ENCODE results near the gene CDIP1. TPM values are rescaled to one million over a fixed set of nuclear protein-coding genes. Genes with fewer than 3 reads are reported as not detected.

Gene CDIP1
- total and polyA plus RNA-seq, 10 of the 15 experiments (the other 5 are each of a cell fraction or from before 2014, with no cell fraction given): 6.1 to 32.4 (median 13.6) TPM

- RAD21 ChIA-PET (ENCODE audit: unreplicated experiment): interaction anchor here (0.7 kb wide), 1 partner anchor 139 kb away, joined by 4 read pairs; no protein-coding TSS in a partner anchor
- no peak for FAIRE-seq
- DNase-seq (ENCODE audit: low read depth, low spot score): no peak
- Histone ChIP-seq H4K20me1 (ENCODE audit: control insufficient read depth, insufficient read depth) (no peaks in the 10 kb centered on the region), H3K27ac (ENCODE audit: control insufficient read depth, insufficient read depth) (no peak overlapping the region), H3K79me2 (ENCODE audit: control insufficient read depth, insufficient read depth, low read length) (no peaks in the 10 kb centered on the region), H3K4me2 (ENCODE audit: control insufficient read depth, insufficient read depth) (no peak overlapping the region), H3K4me1 (ENCODE audit: control insufficient read depth, insufficient read depth, low read length) (no peaks in the 10 kb centered on the region), H3K4me3 (no peak overlapping the region), H2AFZ (ENCODE audit: control insufficient read depth, low read depth, low read length) (no peak overlapping the region), H3K9me3 (replicated peaks; ENCODE audit: control insufficient read depth, insufficient read depth, low read length) (peaks cover 8% of the 10 kb centered on the region; the same call in 2 of the 3 replicates), H3K27me3 (replicated peaks in 1 of 2; ENCODE audit: control insufficient read depth in 2 of 2, insufficient read depth in 2 of 2, low read length in 1 of 2) (no peaks in the 10 kb centered on the region; a peak in 1 of 4 replicates), H3K9ac (ENCODE audit: control insufficient read depth, insufficient read depth, low read length) (no peak overlapping the region), H3K36me3 (ENCODE audit: control insufficient read depth in 2 of 2, insufficient read depth in 2 of 2, low read length in 1 of 2) (no peaks in the 10 kb centered on the region)
- WGBS (ENCODE audit: insufficient coverage, insufficient replicate concordance, low lambda C conversion rate, missing lambda C conversion rate): 56% methylated on average over 4 of the region's 4 CpGs
- no peak for TF ChIP-seq ZBTB33 (IDR thresholded peaks at IDR 0.05)
- no peak for TF ChIP-seq RELB (IDR thresholded peaks at IDR 0.05; ENCODE audit: low read depth)
- no TSS peak for BruUV-seq (replicated peaks)
- intact Hi-C loops (cut with micrococcal nuclease; ENCODE audit: unreplicated experiment) (loop anchor here (2.0 kb wide), 1 partner anchor 77 kb away; no protein-coding TSS in a partner anchor), in situ Hi-C loops (cut with MboI) (no loop called here)
- ATAC-seq: no peak
- POLR2A ChIA-PET: no interaction called here
- SMC1A ChIA-PET (ENCODE audit: uncharacterized antibody, unreplicated experiment): no interaction called here
- CTCF ChIA-PET: no interaction called here
These were observed 45.3 kb upstream of the CDIP1 start for GRCh38 chr16:4583906-4584305.

- Histone ChIP-seq H3K79me2 (ENCODE audit: control insufficient read depth, insufficient read depth, low read length) (no peaks in the 10 kb centered on the region), H2AFZ (ENCODE audit: control insufficient read depth, low read depth, low read length) (no peak overlapping the region), H3K9me3 (replicated peaks; ENCODE audit: control insufficient read depth, insufficient read depth, low read length) (no peaks in the 10 kb centered on the region), H4K20me1 (ENCODE audit: control insufficient read depth, insufficient read depth) (no peaks in the 10 kb centered on the region), H3K4me3 (no peak overlapping the region), H3K27me3 (replicated peaks in 1 of 2; ENCODE audit: control insufficient read depth in 2 of 2, insufficient read depth in 2 of 2, low read length in 1 of 2) (no peaks in the 10 kb centered on the region), H3K27ac (ENCODE audit: control insufficient read depth, insufficient read depth) (no peak overlapping the region), H3K4me2 (ENCODE audit: control insufficient read depth, insufficient read depth) (no peak overlapping the region), H3K36me3 (ENCODE audit: control insufficient read depth in 2 of 2, insufficient read depth in 2 of 2, low read length in 1 of 2) (no peaks in the 10 kb centered on the region), H3K9ac (ENCODE audit: control insufficient read depth, insufficient read depth, low read length) (no peak overlapping the region), H3K4me1 (ENCODE audit: control insufficient read depth, insufficient read depth, low read length) (no peaks in the 10 kb centered on the region)
- ChIA-PET SMC1A (ENCODE audit: uncharacterized antibody, unreplicated experiment) (no interaction called here), CTCF (no interaction called here), RAD21 (ENCODE audit: unreplicated experiment) (no interaction called here), POLR2A (no interaction called here)
- in situ Hi-C loops (cut with MboI): no loop called here
- no TSS peak for BruUV-seq (replicated peaks)
- DNase-seq (ENCODE audit: low read depth, low spot score) (no peak), ATAC-seq (no peak), FAIRE-seq (no peak)
- WGBS (ENCODE audit: insufficient coverage, insufficient replicate concordance, low lambda C conversion rate, missing lambda C conversion rate): 38% methylated on average over 6 of the region's 6 CpGs
- intact Hi-C loops (cut with micrococcal nuclease; ENCODE audit: unreplicated experiment): no loop called here
- TF ChIP-seq NFYB (IDR thresholded peaks at IDR 0.05; ENCODE audit: insufficient read depth, low read depth, low read length) (no peak), TCF7 (IDR thresholded peaks at IDR 0.05; ENCODE audit: borderline replicate concordance) (no peak), ZBTB33 (IDR thresholded peaks at IDR 0.05) (no peak), NBN (IDR thresholded peaks at IDR 0.05) (no peak), SRF (IDR thresholded peaks at IDR 0.05; ENCODE audit: low read depth in 2 of 2, low read length in 2 of 2) (no peak), ZZZ3 (IDR thresholded peaks at IDR 0.05; ENCODE audit: control insufficient read depth, insufficient read length, low read depth) (no peak), USF1 (IDR thresholded peaks at IDR 0.05; ENCODE audit: borderline replicate concordance, extremely low read length, insufficient read depth, low read depth, low read length) (no peak), MYB (IDR thresholded peaks at IDR 0.05; ENCODE audit: borderline replicate concordance, low read depth, low read length) (no peak)
These were observed 41.7 kb upstream of the CDIP1 start for GRCh38 chr16:4580250-4580649.

Measured in GM12878 (cell line).